Liver (tissue), 9 donors: Measurements from ENCODE around the gene CD200R1. TPM values are rescaled to one million over a fixed set of nuclear protein-coding genes. Genes with fewer than 3 reads are reported as not detected.

Experiments
- DNase-seq: peaks from one replicate; pipeline ENCODE4 v3.0.0-alpha.2; 2017; ENCODE audit warnings: low spot score
- H3K27ac ChIP-seq, 2 donors: one replicate each; pipeline ENCODE4 v1.7.0; 2013; ENCODE audit warnings: inconsistent platforms in 2 of 2, low read length in 2 of 2, control low read depth in 1 of 2, low read depth in 1 of 2, mild to moderate bottlenecking in 1 of 2
- H3K27me3 ChIP-seq, 4 donors: one replicate each; pipeline versions ENCODE4 v1.6.1 to v1.7.0; 2013; ENCODE audit warnings: low read length in 3 of 4, inconsistent platforms in 1 of 4, mild to moderate bottlenecking in 1 of 4, moderate library complexity in 1 of 4; ENCODE audit not compliant: control insufficient read depth in 4 of 4, insufficient read depth in 4 of 4
- H3K36me3 ChIP-seq, 4 donors: one replicate each; pipeline versions ENCODE4 v1.6.1 to v1.7.0; 2013; ENCODE audit warnings: low read length in 3 of 4, mild to moderate bottlenecking in 3 of 4, low read depth in 1 of 4, moderate library complexity in 1 of 4; ENCODE audit not compliant: control insufficient read depth in 4 of 4, insufficient read depth in 3 of 4
- H3K4me1 ChIP-seq, 4 donors: one replicate each; pipeline versions ENCODE4 v1.6.1 to v1.7.0; 2013; ENCODE audit warnings: low read length in 3 of 4, mild to moderate bottlenecking in 3 of 4, moderate library complexity in 1 of 4; ENCODE audit not compliant: control insufficient read depth in 4 of 4, insufficient read depth in 4 of 4
- H3K4me3 ChIP-seq, 3 donors: one replicate each; pipeline versions ENCODE4 v1.6.1 to v1.7.0; 2013; ENCODE audit warnings: low read length in 3 of 3, control low read depth in 1 of 3, low read depth in 1 of 3, mild to moderate bottlenecking in 1 of 3
- H3K9ac ChIP-seq, 2 donors: one replicate each; pipeline ENCODE4 v1.7.0; 2013; ENCODE audit warnings: low read length in 2 of 2, mild to moderate bottlenecking in 2 of 2, moderate library complexity in 2 of 2, control low read depth in 1 of 2, low read depth in 1 of 2
- H3K9me3 ChIP-seq, 4 donors: one replicate each; pipeline versions ENCODE4 v1.6.1 to v1.7.0; 2013; ENCODE audit warnings: low read length in 3 of 4; ENCODE audit not compliant: control insufficient read depth in 4 of 4
- CTCF ChIP-seq: fragments of 150-350 bp; IDR thresholded peaks from 2 replicates; pipeline ENCODE4 v1.5.1; 2017; ENCODE audit warnings: improper control_type of control experiment, low read depth, low read length; ENCODE audit not compliant: missing input control
- EGR1 ChIP-seq, 2 donors: IDR thresholded peaks; 2 replicates each; pipeline ENCODE4 v1.6.1; 2016 to 2018; ENCODE audit warnings: antibody characterized with exemption in 2 of 2, low read depth in 2 of 2
- FOXA1 ChIP-seq: IDR thresholded peaks from 2 replicates; pipeline ENCODE4 v1.6.1; 2016; ENCODE audit warnings: antibody characterized with exemption
- FOXA2 ChIP-seq: IDR thresholded peaks from 2 replicates; pipeline ENCODE4 v1.6.1; 2016; ENCODE audit warnings: antibody characterized with exemption
- GABPA ChIP-seq, 2 donors: IDR thresholded peaks in 1 of 2; conservative IDR thresholded peaks in 1 of 2; 2 replicates each; pipeline ENCODE4 v1.6.1; 2016; ENCODE audit warnings: antibody characterized with exemption in 2 of 2, mild to moderate bottlenecking in 1 of 2, moderate library complexity in 1 of 2
- HNF4A ChIP-seq, 2 donors: conservative IDR thresholded peaks; 2 replicates each; pipeline ENCODE4 v1.6.1; 2016; ENCODE audit warnings: antibody characterized with exemption in 2 of 2, mild to moderate bottlenecking in 2 of 2
- HNF4G ChIP-seq: IDR thresholded peaks from 2 replicates; pipeline ENCODE4 v1.6.1; 2016; ENCODE audit warnings: antibody characterized with exemption
- JUND ChIP-seq, 2 donors: IDR thresholded peaks; 2 replicates each; pipeline ENCODE4 v1.6.1; 2016; ENCODE audit warnings: antibody characterized with exemption in 2 of 2
- NR2F2 ChIP-seq: IDR thresholded peaks from 2 replicates; pipeline ENCODE4 v1.6.1; 2016; ENCODE audit warnings: antibody characterized with exemption
- RAD21 ChIP-seq, 2 donors: IDR thresholded peaks; 2 replicates each; pipeline ENCODE4 v1.6.1; 2016; ENCODE audit warnings: antibody characterized with exemption in 2 of 2, mild to moderate bottlenecking in 2 of 2
- RXRA ChIP-seq, 2 donors: IDR thresholded peaks; 2 replicates each; pipeline ENCODE4 v1.6.1; 2017 to 2018; ENCODE audit warnings: antibody characterized with exemption in 2 of 2, mild to moderate bottlenecking in 1 of 2
- SP1 ChIP-seq: IDR thresholded peaks from 2 replicates; pipeline ENCODE4 v1.6.1; 2018; ENCODE audit warnings: antibody characterized with exemption, mild to moderate bottlenecking
- TAF1 ChIP-seq: conservative IDR thresholded peaks from 2 replicates; pipeline ENCODE4 v1.6.1; 2016; ENCODE audit warnings: antibody characterized with exemption, mild to moderate bottlenecking
- YY1 ChIP-seq: IDR thresholded peaks from 2 replicates; pipeline ENCODE4 v1.6.1; 2016; ENCODE audit warnings: antibody characterized with exemption, mild to moderate bottlenecking
- ZBTB33 ChIP-seq: IDR thresholded peaks from 2 replicates; pipeline ENCODE4 v1.6.1; 2016; ENCODE audit warnings: antibody characterized with exemption
- WGBS: extraction: QIAGEN DNeasy Blood & Tissue Kit; methylation state at CpG from one replicate; pipeline ENCODE4 v1.1.7; 2013; 5-methylcytosine and 5-hydroxymethylcytosine counted together
- polyA plus RNA-seq, 2 donors: library from polyadenylated mRNA; stranded (reverse) in 1 of 2; unstranded in 1 of 2; fragments of 200-250 nt in 1 of 2; fragments of >200 nt in 1 of 2; fragmentation: Nextera tagmentation in 1 of 2; extraction: Ambion mirVana in 1 of 2; gene quantifications; one replicate each; pipeline versions ENCODE4 v1.2.1 to v1.2.3, GENCODE V29; 2013 to 2015
- total RNA-seq, 2 donors: library from RNA; depleted of rRNA; stranded (reverse); fragments of >200 nt; gene quantifications; one replicate each; pipeline ENCODE4 v1.2.3, GENCODE V29; 2014
- TF ChIP-seq, protein P1 (sequence below): IDR thresholded peaks from 2 replicates; pipeline ENCODE4 v1.6.1; 2016; ENCODE audit warnings: antibody characterized with exemption
- TF ChIP-seq, protein P2 (sequence below): IDR thresholded peaks from 2 replicates; pipeline ENCODE4 v1.6.1; 2016; ENCODE audit warnings: antibody characterized with exemption
- TF ChIP-seq, protein P3 (sequence below): IDR thresholded peaks from 2 replicates; pipeline ENCODE4 v1.6.1; 2016; ENCODE audit warnings: antibody characterized with exemption, mild to moderate bottlenecking
- donor health status: healthy.
- donor health status: healthy.
- donor health status: healthy.
- donor health status: healthy.
- donor health status: healthy.

Gene CD200R1
- total and polyA plus RNA-seq, 4 donors: 0.40 to 5.4 (median 1.00) TPM

GRCh38 chr3:112908252-112908651 is 66.7 kb downstream of the CD200R1 start:
- no peak overlapping the region for H3K27ac ChIP-seq
- no peak for TF ChIP-seq RAD21 (IDR thresholded peaks at IDR 0.05)
- no peak for TF ChIP-seq YY1
- TF ChIP-seq JUND (IDR thresholded peaks at IDR 0.05): no peak
- no peak for TF ChIP-seq FOXA1
- TF ChIP-seq HNF4G: no peak
- no peak for TF ChIP-seq HNF4A (conservative IDR thresholded peaks at IDR 0.05)
- TF ChIP-seq TAF1: no peak
- TF ChIP-seq, protein P1, sequence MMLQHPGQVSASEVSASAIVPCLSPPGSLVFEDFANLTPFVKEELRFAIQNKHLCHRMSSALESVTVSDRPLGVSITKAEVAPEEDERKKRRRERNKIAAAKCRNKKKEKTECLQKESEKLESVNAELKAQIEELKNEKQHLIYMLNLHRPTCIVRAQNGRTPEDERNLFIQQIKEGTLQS: no peak
- TF ChIP-seq EGR1 (IDR thresholded peaks at IDR 0.05; ENCODE audit: low read depth in 2 of 2): no peak
- TF ChIP-seq, protein P2, sequence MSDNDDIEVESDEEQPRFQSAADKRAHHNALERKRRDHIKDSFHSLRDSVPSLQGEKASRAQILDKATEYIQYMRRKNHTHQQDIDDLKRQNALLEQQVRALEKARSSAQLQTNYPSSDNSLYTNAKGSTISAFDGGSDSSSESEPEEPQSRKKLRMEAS: no peak
- TF ChIP-seq, protein P3, sequence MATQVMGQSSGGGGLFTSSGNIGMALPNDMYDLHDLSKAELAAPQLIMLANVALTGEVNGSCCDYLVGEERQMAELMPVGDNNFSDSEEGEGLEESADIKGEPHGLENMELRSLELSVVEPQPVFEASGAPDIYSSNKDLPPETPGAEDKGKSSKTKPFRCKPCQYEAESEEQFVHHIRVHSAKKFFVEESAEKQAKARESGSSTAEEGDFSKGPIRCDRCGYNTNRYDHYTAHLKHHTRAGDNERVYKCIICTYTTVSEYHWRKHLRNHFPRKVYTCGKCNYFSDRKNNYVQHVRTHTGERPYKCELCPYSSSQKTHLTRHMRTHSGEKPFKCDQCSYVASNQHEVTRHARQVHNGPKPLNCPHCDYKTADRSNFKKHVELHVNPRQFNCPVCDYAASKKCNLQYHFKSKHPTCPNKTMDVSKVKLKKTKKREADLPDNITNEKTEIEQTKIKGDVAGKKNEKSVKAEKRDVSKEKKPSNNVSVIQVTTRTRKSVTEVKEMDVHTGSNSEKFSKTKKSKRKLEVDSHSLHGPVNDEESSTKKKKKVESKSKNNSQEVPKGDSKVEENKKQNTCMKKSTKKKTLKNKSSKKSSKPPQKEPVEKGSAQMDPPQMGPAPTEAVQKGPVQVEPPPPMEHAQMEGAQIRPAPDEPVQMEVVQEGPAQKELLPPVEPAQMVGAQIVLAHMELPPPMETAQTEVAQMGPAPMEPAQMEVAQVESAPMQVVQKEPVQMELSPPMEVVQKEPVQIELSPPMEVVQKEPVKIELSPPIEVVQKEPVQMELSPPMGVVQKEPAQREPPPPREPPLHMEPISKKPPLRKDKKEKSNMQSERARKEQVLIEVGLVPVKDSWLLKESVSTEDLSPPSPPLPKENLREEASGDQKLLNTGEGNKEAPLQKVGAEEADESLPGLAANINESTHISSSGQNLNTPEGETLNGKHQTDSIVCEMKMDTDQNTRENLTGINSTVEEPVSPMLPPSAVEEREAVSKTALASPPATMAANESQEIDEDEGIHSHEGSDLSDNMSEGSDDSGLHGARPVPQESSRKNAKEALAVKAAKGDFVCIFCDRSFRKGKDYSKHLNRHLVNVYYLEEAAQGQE: no peak
- TF ChIP-seq SP1: no peak
- TF ChIP-seq NR2F2: no peak
- TF ChIP-seq FOXA2: no peak
- no peak for TF ChIP-seq CTCF
- H3K36me3 ChIP-seq: no peaks in the 10 kb centered on the region
- no peak for DNase-seq
- H3K27me3 ChIP-seq: no peaks in the 10 kb centered on the region
- H3K4me3 ChIP-seq: no peak overlapping the region
- H3K9me3 ChIP-seq: peaks cover 0 to 6% (median 2%) of the 10 kb centered on the region in 4 donors
- no peak overlapping the region for H3K9ac ChIP-seq
- no peaks in the 10 kb centered on the region for H3K4me1 ChIP-seq

DNA sequence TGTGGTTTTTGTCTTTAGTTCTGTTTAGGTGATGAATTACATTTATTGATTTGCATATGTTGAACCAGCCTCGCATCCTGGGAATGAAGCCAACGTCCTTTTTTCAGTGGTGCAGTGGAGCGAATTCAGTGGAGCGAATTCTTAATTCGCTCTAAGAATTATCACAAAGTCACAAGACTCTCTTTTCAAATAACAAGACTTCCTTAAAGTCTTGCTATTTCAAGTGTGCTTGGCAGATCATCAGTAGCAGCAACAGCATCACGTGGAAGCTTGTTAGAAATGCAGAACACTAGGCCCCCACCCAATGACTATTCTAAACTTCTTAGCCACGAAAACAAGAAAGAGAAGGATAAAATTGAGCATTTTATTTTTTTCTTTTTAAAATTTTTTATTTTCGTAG is 70.1 kb downstream of the CD200R1 start:
- TF ChIP-seq YY1 (no peak), GABPA (IDR thresholded peaks at IDR 0.05 in 1 of 2, conservative IDR thresholded peaks at IDR 0.05 in 1 of 2) (no peak), CTCF (no peak), RXRA (IDR thresholded peaks at IDR 0.05) (no peak), ZBTB33 (no peak), FOXA2 (no peak), SP1 (no peak)
- TF ChIP-seq, protein P2: no peak
- TF ChIP-seq, protein P3: no peak
- TF ChIP-seq, protein P1: no peak
- Histone ChIP-seq H3K9ac (no peak overlapping the region), H3K4me1 (no peaks in the 10 kb centered on the region), H3K9me3 (peaks cover 0 to 9% (median 2%) of the 10 kb centered on the region in 4 donors), H3K4me3 (no peak overlapping the region), H3K36me3 (no peaks in the 10 kb centered on the region), H3K27ac (no peak overlapping the region), H3K27me3 (no peaks in the 10 kb centered on the region)
- WGBS: 77% methylated on average over 8 of the region's 8 CpGs
- no peak for DNase-seq
